Type B pancreatic cell (in vitro differentiated cells): ENCODE data around the gene MED29. TPM values are rescaled to one million over a fixed set of nuclear protein-coding genes. Genes with fewer than 3 reads are reported as not detected.
"Not testable (repeated sequence)": the region's sequence is repeated elsewhere in the genome, so short reads cannot be mapped to it uniquely, and the experiment has no call there.

Experiments
- DNase-seq: peaks from one replicate; pipeline ENCODE4 v3.0.0; 2021; ENCODE audit warnings: mixed read lengths; ENCODE audit not compliant: unreplicated experiment; ENCODE audit errors: extremely low spot score
- H3K27ac Mint-ChIP-seq: 2 replicates; pipeline ENCODE4 v1.8.0; 2021; ENCODE audit warnings: mild to moderate bottlenecking, mixed read lengths
- H3K27me3 Mint-ChIP-seq: 2 replicates; pipeline ENCODE4 v1.8.0; 2021; ENCODE audit warnings: mixed read lengths
- H3K36me3 Mint-ChIP-seq: 2 replicates; pipeline ENCODE4 v1.8.0; 2021; ENCODE audit warnings: mixed read lengths
- H3K4me1 Mint-ChIP-seq: one replicate; pipeline ENCODE4 v1.8.0; 2021; ENCODE audit warnings: mixed read lengths; ENCODE audit not compliant: unreplicated experiment
- H3K4me3 Mint-ChIP-seq: 2 replicates; pipeline ENCODE4 v1.8.0; 2021; ENCODE audit warnings: mild to moderate bottlenecking, mixed read lengths
- H3K9me3 Mint-ChIP-seq: 2 replicates; pipeline ENCODE4 v1.8.0; 2021; ENCODE audit warnings: mixed read lengths
- CTCF ChIP-seq: fragments of 200-600 bp; sonication (generic); conservative IDR thresholded peaks from 2 replicates; pipeline ENCODE4 v1.5.0; 2021; ENCODE audit warnings: antibody characterized with exemption, mild to moderate bottlenecking
- total RNA-seq: library from RNA; stranded (reverse); gene quantifications from 2 replicates; pipeline ENCODE4 v1.2.1, GENCODE V29; 2021; ENCODE audit warnings: low replicate concordance

MED29 gene
- total RNA-seq, 1 donor from 2014 or later = 40.8 TPM

GRCh38 chr19:39372047-39372802, 19.0 kb upstream of the MED29 start:
- no peak overlapping the region for H3K4me3 Mint-ChIP-seq
- H3K27me3 Mint-ChIP-seq = no peaks in the 10 kb centered on the region
- no peak for DNase-seq
- peaks cover 34% of the 10 kb centered on the region for H3K36me3 Mint-ChIP-seq
- no peaks in the 10 kb centered on the region for H3K4me1 Mint-ChIP-seq
- TF ChIP-seq CTCF = no peak
- no peak overlapping the region for H3K27ac Mint-ChIP-seq
- H3K9me3 Mint-ChIP-seq = no peaks in the 10 kb centered on the region

GRCh38 chr19:39372941-39373340, 18.2 kb upstream of the MED29 start:
- TF ChIP-seq CTCF = no peak
- Mint-ChIP-seq H3K27ac (no peak overlapping the region), H3K4me3 (no peak overlapping the region)

GRCh38 chr19:39375929-39376328, 15.2 kb upstream of the MED29 start:
- Mint-ChIP-seq H3K27me3 (no peaks in the 10 kb centered on the region), H3K27ac (no peak overlapping the region), H3K36me3 (peaks cover 24% of the 10 kb centered on the region), H3K4me3 (no peak overlapping the region), H3K9me3 (no peaks in the 10 kb centered on the region), H3K4me1 (no peaks in the 10 kb centered on the region)
- no peak for TF ChIP-seq CTCF
- no peak for DNase-seq

More at GRCh38 chr19:39372941-39373340, 18.2 kb upstream of the MED29 start:
- Mint-ChIP-seq H3K4me1 (no peaks in the 10 kb centered on the region), H3K36me3 (peaks cover 34% of the 10 kb centered on the region), H3K9me3 (no peaks in the 10 kb centered on the region), H3K27me3 (no peaks in the 10 kb centered on the region)
- no peak for DNase-seq

- H3K36me3 Mint-ChIP-seq = peaks cover 23% of the 10 kb centered on the region
These were observed 13.5 kb upstream of the MED29 start for GRCh38 chr19:39377373-39378362.

GRCh38 chr19:39379366-39379765, 11.8 kb upstream of the MED29 start:
- not testable (repeated sequence) for H3K4me3 Mint-ChIP-seq, DNase-seq, H3K4me1 Mint-ChIP-seq, H3K27ac Mint-ChIP-seq, H3K9me3 Mint-ChIP-seq, H3K27me3 Mint-ChIP-seq
- peaks cover 19% of the 10 kb centered on the region for H3K36me3 Mint-ChIP-seq

More at GRCh38 chr19:39377373-39378362, 13.5 kb upstream of the MED29 start:
- no peaks in the 10 kb centered on the region for H3K27me3 Mint-ChIP-seq
- DNase-seq = no peak
- no peak for TF ChIP-seq CTCF
- no peak overlapping the region for H3K27ac Mint-ChIP-seq
- no peaks in the 10 kb centered on the region for H3K9me3 Mint-ChIP-seq
- no peaks in the 10 kb centered on the region for H3K4me1 Mint-ChIP-seq
- no peak overlapping the region for H3K4me3 Mint-ChIP-seq
